CD4-positive, alpha-beta T cell treated with Interleukin-17A for 4 hours (primary cell): ENCODE measurements around the gene GSDME.

Experiments
- DNase-seq: peaks from one replicate; pipeline ENCODE4 v3.0.0-alpha.2; 2020; ENCODE audit warnings: mixed read lengths

GSDME gene

DNA sequence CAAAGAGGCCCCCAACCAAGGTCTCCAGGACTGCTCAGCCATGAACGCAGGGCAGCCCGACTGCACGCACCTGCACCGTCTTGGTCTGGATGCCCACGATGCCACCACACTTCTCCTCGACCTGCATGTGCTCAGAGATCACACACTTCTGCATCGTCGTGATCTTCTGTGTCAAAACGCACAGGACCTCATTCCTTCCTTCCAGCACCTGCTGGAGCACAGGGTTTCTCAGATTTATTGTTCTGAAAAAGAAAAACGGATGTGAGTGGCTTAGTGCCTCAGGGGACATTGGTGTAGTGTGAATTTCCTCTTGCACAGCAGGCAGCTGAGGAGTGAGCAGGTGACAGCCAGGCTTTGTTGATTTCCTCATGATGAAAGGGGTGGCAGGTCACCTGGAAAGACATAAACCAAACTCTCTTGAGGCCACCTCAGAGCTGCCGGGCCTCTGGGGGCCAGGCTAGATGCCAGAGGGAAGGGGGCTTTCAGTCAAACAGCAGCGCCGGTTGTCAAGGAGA, 38.2 kb downstream of the GSDME start:
- DNase-seq = no peak

- no peak for DNase-seq
Measured at GRCh38 chr7:24718431-24718831, 38.8 kb downstream of the GSDME start.

DNA sequence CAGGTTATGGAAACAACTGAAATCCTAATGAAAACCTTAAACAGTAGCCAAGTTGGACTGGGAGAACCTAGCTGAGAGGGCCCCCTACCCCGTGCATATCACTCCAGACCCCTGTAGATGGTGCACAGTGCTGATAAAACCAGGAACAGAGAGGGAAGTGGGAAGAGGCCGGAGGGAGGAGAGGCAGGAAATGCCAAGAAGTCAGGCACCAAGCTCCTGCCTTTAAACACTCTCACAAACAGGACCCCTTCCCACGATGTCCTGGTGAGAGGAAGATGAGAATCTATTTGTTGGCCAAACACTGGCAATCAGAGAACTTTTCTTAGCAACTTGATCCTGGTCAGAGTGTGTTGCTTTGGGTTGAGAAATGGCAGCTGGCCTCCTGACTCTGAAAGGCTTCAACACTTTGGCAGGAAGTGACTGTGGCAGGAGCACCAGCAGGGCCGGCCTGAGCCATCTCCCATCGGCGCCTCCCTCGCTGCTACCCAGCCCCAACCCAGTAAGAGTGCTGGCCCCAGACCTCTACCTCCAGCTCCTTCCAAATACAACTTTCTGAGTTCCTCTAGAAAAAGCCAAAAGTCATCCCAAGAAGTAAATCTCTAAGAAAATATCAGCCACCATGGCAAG, 39.5 kb downstream of the GSDME start:
- no peak for DNase-seq

GRCh38 chr7:24717247-24717622, 40.0 kb downstream of the GSDME start:
- no peak for DNase-seq

- no peak for DNase-seq
Measured at GRCh38 chr7:24716480-24717246, 40.6 kb downstream of the GSDME start.

DNA sequence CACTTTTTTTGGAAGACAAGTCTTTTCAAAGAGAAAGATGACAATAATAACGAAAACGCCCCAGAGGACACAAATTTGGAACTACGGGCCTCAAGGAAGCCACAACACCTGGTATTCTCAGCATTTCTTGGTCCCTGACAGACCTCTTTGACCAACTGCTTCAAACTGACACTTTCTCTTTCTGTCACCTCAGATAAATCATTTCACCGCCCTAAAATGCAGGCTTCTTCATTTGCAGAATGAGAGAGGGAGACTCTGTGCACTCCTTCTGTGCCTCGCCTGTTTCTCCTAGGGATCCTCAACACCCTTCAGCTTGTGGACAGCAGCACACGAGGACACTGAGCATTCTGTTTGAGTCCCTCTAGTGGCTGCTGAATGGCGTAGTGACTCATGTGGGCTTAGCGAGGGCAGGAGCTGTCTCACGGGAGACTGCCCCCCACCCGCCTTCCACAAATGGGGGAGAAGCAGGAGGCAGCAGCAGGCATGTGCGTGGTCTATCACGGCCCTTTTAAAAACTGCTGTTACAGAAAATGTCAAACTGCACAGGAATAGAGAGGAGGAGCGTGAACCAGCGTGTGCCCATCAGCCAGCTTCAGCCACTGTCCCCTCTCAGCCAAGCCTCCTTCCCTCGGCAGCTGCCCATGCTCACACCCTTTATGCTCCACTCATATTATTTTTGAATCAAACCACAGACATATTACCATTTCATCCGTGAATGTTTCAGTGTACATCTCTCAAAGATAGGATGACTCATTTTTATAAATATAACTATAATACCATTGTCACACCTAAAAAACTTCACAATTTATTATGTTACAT, 41.4 kb downstream of the GSDME start:
- no peak for DNase-seq

DNA sequence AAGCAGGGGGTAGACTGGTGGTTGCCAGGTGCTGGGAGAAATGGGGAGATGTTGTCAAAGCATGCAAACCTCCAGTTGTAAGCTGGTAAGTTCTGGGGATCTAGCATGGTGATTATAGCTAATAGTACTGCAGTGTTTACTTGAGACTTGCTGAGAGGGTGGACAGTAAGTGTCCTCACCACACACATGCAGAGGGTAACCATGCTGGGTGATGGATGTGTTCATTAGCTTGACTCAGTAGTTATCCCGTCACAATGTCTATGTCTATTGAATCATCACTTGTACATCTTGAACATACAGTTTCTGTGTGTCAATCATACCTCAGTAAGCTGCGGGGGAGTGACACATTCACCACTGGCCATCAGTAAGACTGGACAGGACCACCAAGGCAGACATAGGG, 42.1 kb downstream of the GSDME start:
- no peak for DNase-seq

DNA sequence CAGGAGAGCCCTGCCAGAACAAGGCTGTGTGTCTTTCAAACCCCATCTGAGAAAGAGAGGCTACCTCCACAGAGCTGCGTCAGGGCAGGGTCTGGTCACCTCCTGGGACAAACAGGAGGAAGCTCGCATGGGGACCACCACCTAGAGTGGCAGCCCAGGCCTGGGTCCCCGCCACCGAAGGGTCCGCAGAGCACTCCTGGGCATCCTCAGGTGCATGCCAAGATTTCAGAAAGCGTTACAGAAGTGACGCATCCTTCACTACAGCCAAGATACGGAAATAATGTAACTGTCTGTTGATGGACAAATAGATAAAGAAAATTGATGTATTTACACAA, 42.6 kb downstream of the GSDME start:
- no peak for DNase-seq

GRCh38 chr7:24713850-24714675, 43.2 kb downstream of the GSDME start:
- DNase-seq = no peak

GRCh38 chr7:24713039-24713793, 44.0 kb downstream of the GSDME start:
- no peak for DNase-seq

GRCh38 chr7:24709585-24710360, 47.5 kb downstream of the GSDME start:
- DNase-seq = no peak

GRCh38 chr7:24709051-24709450, 48.2 kb downstream of the GSDME start:
- DNase-seq = no peak

GRCh38 chr7:24707988-24708615, 49.2 kb downstream of the GSDME start:
- no peak for DNase-seq

DNA sequence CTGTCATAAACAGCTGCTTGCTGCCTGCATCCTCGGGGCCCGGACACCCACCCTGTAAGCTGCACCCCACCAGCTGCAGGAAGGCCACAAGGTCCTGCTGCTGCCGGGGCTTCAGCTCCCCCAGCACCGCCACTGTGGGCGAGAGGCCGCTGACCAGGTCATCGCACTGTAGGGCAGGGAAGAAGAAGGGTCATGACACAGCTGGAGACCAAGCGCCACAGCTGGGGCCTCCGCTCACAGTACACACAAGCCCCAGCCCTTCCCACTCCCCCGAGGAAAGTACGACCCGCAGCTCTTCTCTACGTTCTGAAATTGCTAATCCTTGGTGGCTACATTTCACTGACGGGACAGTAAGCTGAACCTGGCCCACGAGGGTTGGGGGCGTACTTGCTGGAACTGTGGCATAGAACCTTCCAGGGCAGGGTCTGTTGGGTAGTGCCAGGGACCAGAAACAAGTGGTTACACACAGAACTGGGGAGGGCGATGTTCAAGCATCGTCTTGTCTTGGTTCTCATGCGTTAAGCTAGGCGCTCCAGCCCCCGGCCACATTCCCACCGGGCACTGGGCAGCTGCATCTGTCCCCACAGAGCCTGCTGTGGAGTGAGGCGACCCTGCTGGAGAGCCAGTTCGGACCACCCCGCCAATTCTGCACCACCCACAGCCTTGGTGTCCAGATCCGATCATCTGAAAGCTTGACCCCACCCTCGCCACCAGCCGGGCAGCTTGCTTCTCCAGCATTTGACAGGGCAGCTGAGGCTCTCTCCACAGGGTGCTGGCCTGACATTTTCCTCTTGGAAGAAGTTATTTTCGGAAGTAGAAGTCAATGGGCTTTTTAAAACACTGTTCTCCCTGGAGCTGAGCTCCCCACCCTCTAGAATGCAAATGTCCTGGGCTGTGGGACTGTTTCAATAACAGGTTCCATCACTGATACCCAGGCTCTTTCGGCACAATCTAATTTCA, 50.8 kb downstream of the GSDME start:
- no peak for DNase-seq

DNA sequence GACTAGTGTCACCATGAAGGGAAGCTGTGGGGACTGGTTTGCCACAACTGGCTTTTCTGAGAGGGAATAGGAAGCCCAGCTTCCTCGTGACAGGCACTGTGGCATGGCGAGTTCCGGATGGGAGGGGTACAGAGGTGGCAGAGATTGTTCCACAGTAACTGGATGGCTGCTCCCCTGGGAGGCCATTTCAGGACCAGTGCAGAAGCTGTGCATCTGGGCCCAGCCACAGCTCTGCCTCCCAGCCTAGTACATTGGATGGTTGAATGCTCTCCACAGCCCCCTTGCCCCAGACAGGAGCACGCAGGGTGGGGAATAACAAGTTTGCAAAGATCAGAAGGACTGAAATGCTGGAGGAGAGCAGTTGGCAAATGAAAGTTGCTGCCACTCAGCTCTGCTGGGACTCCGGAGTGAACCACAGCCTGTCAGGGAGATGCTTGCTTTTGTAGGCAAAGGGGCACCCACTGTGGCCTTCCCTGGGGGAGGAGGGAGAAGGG, 51.8 kb downstream of the GSDME start:
- no peak for DNase-seq

DNA sequence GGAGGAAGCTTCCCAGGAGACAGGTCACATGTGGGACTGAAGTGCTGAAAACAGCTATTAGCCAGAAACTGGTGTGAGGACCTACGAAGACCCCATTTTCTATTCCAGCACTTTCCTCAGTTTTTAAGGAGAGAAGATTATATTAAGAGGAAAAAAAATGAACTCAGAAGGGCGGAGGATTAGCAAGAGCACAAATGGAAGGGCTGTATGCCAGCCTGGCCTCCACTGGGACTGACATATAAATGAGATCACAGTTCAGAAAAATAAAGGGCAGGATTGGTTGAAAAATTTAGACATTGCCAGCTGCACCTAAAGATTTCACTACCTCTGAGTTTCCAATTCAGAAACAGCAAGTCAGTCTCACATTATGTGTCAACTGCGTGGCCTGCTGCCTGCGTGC, 53.0 kb downstream of the GSDME start:
- no peak for DNase-seq

- no peak for DNase-seq
Measured at GRCh38 chr7:24703296-24703695, 54.0 kb downstream of the GSDME start.

DNA sequence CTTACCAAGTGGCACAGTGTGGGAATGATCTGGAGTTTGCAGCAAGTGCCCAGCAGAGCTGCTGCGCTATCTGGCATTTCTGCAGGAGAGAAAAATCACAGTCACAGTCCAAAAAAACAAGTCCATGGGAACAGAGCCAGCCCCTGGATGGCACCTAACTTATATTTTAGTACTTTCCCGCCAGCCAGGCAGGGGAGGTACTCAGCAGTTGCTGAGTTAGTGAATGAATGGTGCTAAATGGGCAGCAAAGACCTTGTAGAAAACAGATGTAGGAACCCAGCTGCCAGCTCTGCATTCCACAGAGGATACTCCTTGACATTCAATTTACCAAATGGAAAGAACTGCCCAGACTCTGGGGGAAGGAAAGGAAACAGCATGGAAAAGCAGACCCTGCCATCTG, 54.5 kb downstream of the GSDME start:
- DNase-seq = no peak
